CD4-positive, CD25-positive, alpha-beta regulatory T cell (primary cell): ENCODE results near the gene PLCB1. TPM values are rescaled to one million over a fixed set of nuclear protein-coding genes. Genes with fewer than 3 reads are reported as not detected.

Source experiments
- ATAC-seq, 2 donors: fragments of 150-1000 bp; cut with Tn5 transposase; one replicate each; pipeline ENCODE4 v1.10.0; 2021; ENCODE audit warnings: low read depth in 2 of 2, moderate number of reproducible peaks in 2 of 2, moderate library complexity in 1 of 2
- DNase-seq, 3 donors: peaks; one replicate each; pipeline versions ENCODE4 v3.0.0 to v3.0.0-alpha.2; 2012 to 2022; ENCODE audit warnings: mixed read lengths in 1 of 3
- H3K27ac ChIP-seq: one replicate; pipeline ENCODE4 v1.7.0; 2013; ENCODE audit warnings: mild to moderate bottlenecking, low read length; ENCODE audit not compliant: insufficient read depth, poor library complexity, severe bottlenecking
- H3K27me3 ChIP-seq: one replicate; pipeline ENCODE4 v1.7.0; 2013; ENCODE audit warnings: low read length; ENCODE audit not compliant: control insufficient read depth, insufficient read depth
- H3K36me3 ChIP-seq: one replicate; pipeline ENCODE4 v1.7.0; 2013; ENCODE audit warnings: mild to moderate bottlenecking, low read length, moderate library complexity; ENCODE audit not compliant: control insufficient read depth, insufficient read depth
- H3K4me1 ChIP-seq: 2 replicates; pipeline ENCODE4 v1.7.0; 2013; ENCODE audit warnings: mild to moderate bottlenecking, low read length; ENCODE audit not compliant: insufficient read depth, control insufficient read depth, poor library complexity, severe bottlenecking
- H3K4me3 ChIP-seq: one replicate; pipeline ENCODE4 v1.7.0; 2013; ENCODE audit warnings: low read depth, mild to moderate bottlenecking, low read length, moderate library complexity
- H3K9me3 ChIP-seq, 2 experiments: 1 replicate in 1 of 2; 2 replicates in 1 of 2; pipeline ENCODE4 v1.7.0; 2013; ENCODE audit warnings: low read length in 2 of 2, mild to moderate bottlenecking in 1 of 2, moderate library complexity in 1 of 2; ENCODE audit not compliant: control insufficient read depth in 2 of 2
- H3K27ac Mint-ChIP-seq, 3 donors: one replicate each; pipeline ENCODE4 v1.8.0; 2020 to 2022; ENCODE audit warnings: mild to moderate bottlenecking in 3 of 3, mixed read lengths in 3 of 3, moderate library complexity in 2 of 3
- H3K27me3 Mint-ChIP-seq: one replicate; pipeline ENCODE4 v1.8.0; 2022; ENCODE audit warnings: mild to moderate bottlenecking, mixed read lengths
- H3K36me3 Mint-ChIP-seq: one replicate; pipeline ENCODE4 v1.8.0; 2020; ENCODE audit warnings: mixed read lengths
- H3K4me1 Mint-ChIP-seq, 4 donors: one replicate each; pipeline ENCODE4 v1.8.0; 2020 to 2022; ENCODE audit warnings: mixed read lengths in 4 of 4, mild to moderate bottlenecking in 1 of 4
- H3K4me3 Mint-ChIP-seq, 4 donors: one replicate each; pipeline ENCODE4 v1.8.0; 2020 to 2022; ENCODE audit warnings: mild to moderate bottlenecking in 4 of 4, mixed read lengths in 4 of 4, moderate library complexity in 3 of 4
- H3K9me3 Mint-ChIP-seq, 7 donors: one replicate each; pipeline ENCODE4 v1.8.0; 2020 to 2022; ENCODE audit warnings: mixed read lengths in 7 of 7, mild to moderate bottlenecking in 3 of 7, moderate library complexity in 2 of 7
- polyA plus RNA-seq, 4 donors: library from polyadenylated mRNA; unstranded; fragments of 300-500 nt; fragmentation: Illumina TruSeq; gene quantifications; one replicate each; pipeline ENCODE4 v1.2.3, GENCODE V29; 2021
- total RNA-seq: library from RNA; stranded (reverse); gene quantifications from one replicate; pipeline ENCODE4 v1.2.3, GENCODE V29; 2022

Gene PLCB1
- total and polyA plus RNA-seq, 5 donors from 2014 or later, result 0.17 to 1.8 (median 0.44) TPM; not detected in 2

DNA sequence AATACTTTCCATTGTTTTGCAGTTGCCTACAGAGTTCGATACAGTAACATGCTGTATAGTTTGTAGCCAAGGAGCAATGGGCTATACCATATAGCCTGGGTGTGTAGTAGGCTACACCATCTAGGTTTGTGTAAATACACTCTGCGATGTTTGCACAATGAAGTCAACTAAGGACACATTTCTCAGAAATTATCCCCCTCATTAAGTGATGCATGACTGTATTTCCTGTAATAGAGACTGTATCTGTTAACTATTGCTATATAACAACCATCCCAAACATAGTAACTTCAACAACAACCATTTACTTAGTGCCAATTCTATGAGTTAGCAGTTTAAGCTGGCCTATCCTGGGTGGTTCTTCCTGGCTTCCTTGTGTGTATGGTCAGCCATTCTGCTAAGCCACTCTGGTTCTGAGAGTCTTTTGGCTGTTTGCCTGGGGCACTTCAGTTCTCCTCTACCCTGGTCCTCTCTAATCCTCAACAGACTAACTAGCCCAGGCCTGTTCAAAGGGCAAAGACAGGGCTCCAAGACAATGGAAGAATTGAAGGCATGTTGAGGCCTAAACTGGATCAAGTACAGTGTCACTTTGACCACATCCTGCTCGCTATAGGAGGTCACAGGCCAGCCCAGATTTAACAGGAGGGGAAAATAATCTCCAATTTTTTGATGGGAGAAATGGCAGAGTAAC, 124.0 kb downstream of the PLCB1 start:
- Histone ChIP-seq H3K36me3 (no peaks in the 10 kb centered on the region), H3K27me3 (no peaks in the 10 kb centered on the region), H3K4me1 (no peaks in the 10 kb centered on the region), H3K9me3 (no peaks in the 10 kb centered on the region), H3K4me3 (no peak overlapping the region), H3K27ac (no peak overlapping the region)
- H3K4me3 Mint-ChIP-seq, result no peak overlapping the region
- no peaks in the 10 kb centered on the region for H3K36me3 Mint-ChIP-seq
- H3K27ac Mint-ChIP-seq, result no peak overlapping the region
- H3K4me1 Mint-ChIP-seq, result no peaks in the 10 kb centered on the region
- no peaks in the 10 kb centered on the region for H3K27me3 Mint-ChIP-seq
- DNase-seq (no peak), ATAC-seq (no peak)
- H3K9me3 Mint-ChIP-seq, result peaks cover 0 to 1% (median 0%) of the 10 kb centered on the region in 7 donors

DNA sequence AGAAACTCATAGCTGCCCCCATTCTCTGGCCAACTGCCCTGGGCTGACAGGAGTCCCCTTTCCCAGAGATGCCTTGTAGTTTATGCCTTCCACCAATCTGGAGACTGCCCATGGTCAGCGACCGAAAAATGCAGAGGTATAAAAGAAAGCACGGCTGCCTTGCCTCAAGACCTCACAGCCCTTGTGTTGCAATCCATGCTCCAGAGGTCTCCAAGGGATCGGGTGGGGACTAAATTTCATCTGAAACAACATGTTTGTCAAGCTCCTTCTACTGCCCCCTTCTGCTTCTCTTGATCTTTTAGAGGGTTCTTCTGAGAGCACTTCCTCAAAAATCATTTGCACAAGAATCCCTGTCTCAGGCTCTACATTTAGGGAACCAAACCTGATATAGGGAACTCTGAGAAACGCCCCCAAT, 128.8 kb downstream of the PLCB1 start:
- H3K36me3 Mint-ChIP-seq, result no peaks in the 10 kb centered on the region
- H3K9me3 Mint-ChIP-seq, result no peaks in the 10 kb centered on the region
- Histone ChIP-seq H3K4me1 (no peaks in the 10 kb centered on the region), H3K9me3 (no peaks in the 10 kb centered on the region), H3K27ac (no peak overlapping the region), H3K27me3 (no peaks in the 10 kb centered on the region), H3K36me3 (no peaks in the 10 kb centered on the region), H3K4me3 (no peak overlapping the region)
- DNase-seq (no peak), ATAC-seq (no peak)
- no peaks in the 10 kb centered on the region for H3K27me3 Mint-ChIP-seq
- no peaks in the 10 kb centered on the region for H3K4me1 Mint-ChIP-seq
- H3K4me3 Mint-ChIP-seq, result no peak overlapping the region
- H3K27ac Mint-ChIP-seq, result no peak overlapping the region

DNA sequence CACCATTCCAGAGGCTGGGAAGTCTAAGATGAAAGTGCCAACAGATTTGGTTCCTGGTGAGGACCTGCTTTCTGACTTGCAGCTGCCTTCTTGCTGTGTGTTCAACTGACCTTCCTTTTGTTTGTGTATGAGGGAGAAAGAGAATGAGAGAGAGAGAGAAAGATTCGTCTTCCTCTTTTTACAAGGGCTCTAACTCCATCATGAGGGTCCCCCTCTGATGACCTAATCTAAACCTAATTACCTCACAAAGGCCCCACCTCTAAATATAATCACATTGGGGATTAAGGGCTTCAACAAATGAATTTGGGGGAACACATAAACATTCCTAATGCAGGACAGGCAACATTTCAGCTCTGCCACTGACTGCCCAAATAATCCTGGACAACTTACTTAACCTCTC, 130.7 kb downstream of the PLCB1 start:
- Mint-ChIP-seq H3K36me3 (no peaks in the 10 kb centered on the region), H3K27me3 (no peaks in the 10 kb centered on the region), H3K4me3 (no peak overlapping the region), H3K4me1 (no peaks in the 10 kb centered on the region), H3K27ac (no peak overlapping the region), H3K9me3 (peaks cover 0 to 3% (median 0%) of the 10 kb centered on the region in 7 donors)
- no peak for ATAC-seq
- Histone ChIP-seq H3K36me3 (no peaks in the 10 kb centered on the region), H3K4me3 (no peak overlapping the region), H3K4me1 (no peaks in the 10 kb centered on the region), H3K9me3 (no peaks in the 10 kb centered on the region), H3K27ac (no peak overlapping the region), H3K27me3 (no peaks in the 10 kb centered on the region)
- no peak for DNase-seq

DNA sequence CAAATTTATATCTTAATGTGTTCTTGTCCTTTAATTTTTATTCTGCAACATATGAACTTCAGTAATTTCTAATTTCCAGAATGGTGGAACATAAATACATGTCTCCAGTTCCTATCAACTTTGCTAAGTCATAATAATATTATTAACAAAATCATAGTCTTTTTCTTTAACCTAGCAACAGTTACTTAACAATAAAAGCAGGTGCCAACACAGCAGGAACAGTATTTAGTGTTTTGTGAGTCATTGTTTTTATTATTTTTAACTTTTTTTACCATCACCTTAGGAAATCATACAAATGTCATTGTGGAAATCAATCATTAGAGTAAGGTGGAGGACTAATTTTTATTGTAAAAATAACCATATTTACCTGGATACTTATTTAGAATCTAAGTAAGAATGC, 133.5 kb downstream of the PLCB1 start:
- no peak for ATAC-seq
- no peaks in the 10 kb centered on the region for H3K27me3 Mint-ChIP-seq
- Histone ChIP-seq H3K4me1 (no peaks in the 10 kb centered on the region), H3K27me3 (no peaks in the 10 kb centered on the region), H3K9me3 (no peaks in the 10 kb centered on the region), H3K36me3 (no peaks in the 10 kb centered on the region), H3K27ac (no peak overlapping the region), H3K4me3 (no peak overlapping the region)
- DNase-seq, result no peak
- peaks cover 0 to 6% (median 0%) of the 10 kb centered on the region in 7 donors for H3K9me3 Mint-ChIP-seq
- H3K27ac Mint-ChIP-seq, result no peak overlapping the region
- H3K36me3 Mint-ChIP-seq, result no peaks in the 10 kb centered on the region
- no peaks in the 10 kb centered on the region for H3K4me1 Mint-ChIP-seq
- H3K4me3 Mint-ChIP-seq, result no peak overlapping the region

DNA sequence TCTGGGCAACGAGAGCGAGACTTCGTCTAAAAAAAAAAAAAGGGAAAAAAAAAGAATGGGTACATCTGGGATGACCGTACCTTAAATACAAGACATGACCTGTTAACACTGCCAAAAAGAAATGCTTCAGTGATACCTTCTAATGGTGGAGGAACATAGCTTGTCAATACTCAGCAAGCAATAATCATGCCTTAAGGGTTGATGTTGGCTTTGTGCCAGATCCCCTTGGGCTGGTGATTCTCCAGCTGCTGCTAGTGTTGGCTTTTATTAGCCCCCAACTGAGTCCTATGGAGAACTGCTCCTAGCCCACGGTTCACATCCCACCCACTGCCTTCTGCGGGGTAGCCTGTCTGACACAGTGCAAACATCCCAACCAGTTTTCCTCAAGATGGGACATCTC, 134.9 kb downstream of the PLCB1 start:
- Mint-ChIP-seq H3K27me3 (no peaks in the 10 kb centered on the region), H3K4me1 (no peaks in the 10 kb centered on the region)

DNA sequence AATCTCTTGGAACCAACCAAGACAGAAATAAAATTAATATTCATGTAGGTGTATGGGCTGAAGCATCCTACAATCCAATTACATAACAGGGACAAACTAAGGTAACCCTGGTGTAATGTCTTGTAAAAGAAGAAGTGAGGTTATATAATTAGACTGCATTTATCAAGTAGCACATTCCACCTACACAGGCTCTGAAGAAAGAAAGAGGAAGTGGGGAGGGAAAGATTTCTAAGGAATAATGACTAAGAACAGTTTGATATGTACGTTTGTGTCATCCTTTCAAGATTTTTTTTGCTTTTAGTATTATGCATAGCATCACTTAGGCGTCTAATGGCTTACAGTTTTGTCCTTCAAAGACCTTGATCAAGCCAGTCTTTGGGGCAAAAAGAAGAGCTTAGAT, 139.7 kb downstream of the PLCB1 start:
- H3K36me3 Mint-ChIP-seq, result no peaks in the 10 kb centered on the region
- Histone ChIP-seq H3K9me3 (no peaks in the 10 kb centered on the region), H3K4me3 (no peak overlapping the region), H3K4me1 (no peaks in the 10 kb centered on the region), H3K36me3 (no peaks in the 10 kb centered on the region), H3K27me3 (peaks cover 2% of the 10 kb centered on the region), H3K27ac (no peak overlapping the region)
- no peak overlapping the region for H3K27ac Mint-ChIP-seq
- DNase-seq (no peak), ATAC-seq (no peak)
- no peak overlapping the region for H3K4me3 Mint-ChIP-seq
- peaks cover 0 to 3% (median 0%) of the 10 kb centered on the region in 7 donors for H3K9me3 Mint-ChIP-seq
- H3K27me3 Mint-ChIP-seq, result no peaks in the 10 kb centered on the region
- no peaks in the 10 kb centered on the region for H3K4me1 Mint-ChIP-seq

More for the DNA sequence above, 134.9 kb downstream of the PLCB1 start:
- H3K27me3 ChIP-seq, result no peaks in the 10 kb centered on the region
- no peaks in the 10 kb centered on the region for H3K36me3 ChIP-seq
- no peak overlapping the region for H3K27ac ChIP-seq
- no peaks in the 10 kb centered on the region for H3K4me1 ChIP-seq
- no peak overlapping the region for H3K4me3 Mint-ChIP-seq
- DNase-seq (no peak), ATAC-seq (no peak)
- H3K4me3 ChIP-seq, result no peak overlapping the region
- H3K36me3 Mint-ChIP-seq, result no peaks in the 10 kb centered on the region
- H3K27ac Mint-ChIP-seq, result no peak overlapping the region
- H3K9me3 ChIP-seq, result no peaks in the 10 kb centered on the region
- peaks cover 0 to 6% (median 0%) of the 10 kb centered on the region in 7 donors for H3K9me3 Mint-ChIP-seq

DNA sequence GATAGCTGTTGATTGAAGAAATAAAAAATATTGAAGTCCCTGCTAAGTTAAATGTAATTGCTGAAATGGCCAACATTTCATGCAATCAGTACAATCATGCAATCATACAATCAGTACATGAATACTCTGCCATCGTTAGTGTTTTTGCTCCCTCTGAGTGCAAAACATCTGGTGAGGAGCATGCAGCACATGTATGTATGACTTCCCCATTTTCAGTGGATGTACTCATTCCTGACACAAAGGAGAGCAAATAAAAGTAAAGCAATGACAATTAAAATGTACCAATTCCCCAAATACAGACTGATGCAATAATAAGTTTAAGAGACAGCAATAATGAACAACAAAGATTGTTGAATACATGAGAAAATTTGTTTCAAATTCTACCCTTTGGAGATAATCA, 140.7 kb downstream of the PLCB1 start:
- H3K4me1 Mint-ChIP-seq, result no peaks in the 10 kb centered on the region
- peaks cover 0 to 3% (median 0%) of the 10 kb centered on the region in 7 donors for H3K9me3 Mint-ChIP-seq
- no peak overlapping the region for H3K27ac Mint-ChIP-seq
- Histone ChIP-seq H3K4me1 (no peaks in the 10 kb centered on the region), H3K27me3 (peaks cover 2% of the 10 kb centered on the region), H3K9me3 (no peaks in the 10 kb centered on the region), H3K27ac (no peak overlapping the region), H3K4me3 (no peak overlapping the region), H3K36me3 (no peaks in the 10 kb centered on the region)
- no peaks in the 10 kb centered on the region for H3K36me3 Mint-ChIP-seq
- H3K27me3 Mint-ChIP-seq, result no peaks in the 10 kb centered on the region
- H3K4me3 Mint-ChIP-seq, result no peak overlapping the region
- DNase-seq (no peak), ATAC-seq (no peak)

DNA sequence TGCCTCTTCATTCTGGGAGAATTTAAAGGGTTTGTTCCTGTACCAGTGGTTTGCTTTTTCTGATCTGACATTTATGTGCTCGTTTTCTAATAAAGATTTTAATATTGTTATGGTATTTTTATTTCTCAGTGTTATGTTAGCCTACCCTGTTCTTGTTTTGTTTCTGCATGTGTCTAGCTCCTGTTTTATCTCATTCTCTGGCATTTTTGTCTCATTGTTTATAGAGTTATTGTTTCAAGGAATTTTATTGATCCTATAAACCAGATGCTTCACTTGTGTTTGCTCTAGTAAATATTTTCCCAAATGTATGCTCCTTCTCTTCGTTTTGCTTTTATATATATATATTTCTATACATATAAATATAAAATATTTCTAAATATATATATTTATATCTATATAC, 152.8 kb downstream of the PLCB1 start:
- H3K9me3 ChIP-seq, result no peaks in the 10 kb centered on the region
- Mint-ChIP-seq H3K27ac (no peak overlapping the region), H3K4me1 (no peaks in the 10 kb centered on the region)

More for the DNA sequence above, 152.8 kb downstream of the PLCB1 start:
- H3K4me1 ChIP-seq, result no peaks in the 10 kb centered on the region
- no peaks in the 10 kb centered on the region for H3K36me3 ChIP-seq
- H3K4me3 ChIP-seq, result no peak overlapping the region
- H3K27me3 ChIP-seq, result no peaks in the 10 kb centered on the region
- no peak for DNase-seq
- peaks cover 0 to 1% (median 0%) of the 10 kb centered on the region in 7 donors for H3K9me3 Mint-ChIP-seq
- H3K27me3 Mint-ChIP-seq, result no peaks in the 10 kb centered on the region
- no peak overlapping the region for H3K27ac ChIP-seq
- H3K4me3 Mint-ChIP-seq, result no peak overlapping the region
- no peak for ATAC-seq
- H3K36me3 Mint-ChIP-seq, result no peaks in the 10 kb centered on the region
